ENCODE results near the gene PAPPA2. TPM values are rescaled to one million over a fixed set of nuclear protein-coding genes. Genes with fewer than 3 reads are reported as not detected.

Gene PAPPA2
- total RNA-seq, 1 experiment from 2014 or later = not detected

DNA sequence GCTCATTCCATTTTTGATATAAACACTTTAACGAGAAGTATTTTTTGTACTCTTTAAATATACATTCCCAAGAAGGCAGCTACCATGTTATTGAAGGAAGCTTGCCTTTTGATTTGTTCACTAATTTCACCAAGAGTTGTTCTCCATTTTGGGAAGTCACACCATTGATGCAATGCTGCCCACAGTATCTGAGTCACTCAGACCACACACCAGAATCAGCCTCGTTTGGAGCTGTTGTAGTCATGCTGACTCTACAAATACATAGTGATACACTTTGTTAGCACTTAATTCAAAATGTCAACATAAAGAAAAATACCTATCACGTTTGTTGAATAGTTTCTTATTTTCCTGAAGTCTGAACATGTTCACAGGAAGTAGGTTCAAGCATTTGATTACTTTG lies 78.7 kb downstream of the PAPPA2 start:
- no peaks in the 10 kb centered on the region for H3K4me1 ChIP-seq (replicated peaks; ENCODE audit: insufficient read depth)
- H3K27me3 ChIP-seq (ENCODE audit: insufficient read depth, low read depth) = 0 out of 2 replicates have a peak, but pooled peaks cover 8% of the 10 kb centered on the region
- no peak overlapping the region for H3K4me3 ChIP-seq
- ChIA-PET POLR2A (ENCODE audit: unreplicated experiment) (no interaction called here), CTCF (no interaction called here)
- TF ChIP-seq EZH2 (IDR thresholded peaks at IDR 0.05; ENCODE audit: low read depth) (no peak), CTCF (conservative IDR thresholded peaks at IDR 0.05) (no peak)
- no TSS peak for BruUV-seq (replicated peaks)
- H3K9me2 ChIP-seq (ENCODE audit: insufficient read depth) = no peaks in the 10 kb centered on the region
- H3K27ac ChIP-seq = no peak overlapping the region
- H4K20me1 ChIP-seq (ENCODE audit: insufficient read depth) = no peaks in the 10 kb centered on the region
- no peaks in the 10 kb centered on the region for H3K79me2 ChIP-seq (ENCODE audit: low read depth)
- no peaks in the 10 kb centered on the region for H3F3A ChIP-seq (ENCODE audit: insufficient read depth, low read depth)
- intact Hi-C loops (cut with micrococcal nuclease; ENCODE audit: unreplicated experiment) = no loop called here
- no peak for DNase-seq
- H3K9me3 ChIP-seq (ENCODE audit: insufficient read depth, low read depth) = no peaks in the 10 kb centered on the region
- no peak overlapping the region for H2AFZ ChIP-seq
- H3K36me3 ChIP-seq (ENCODE audit: low read depth) = no peaks in the 10 kb centered on the region
- H3K4me2 ChIP-seq = no peak overlapping the region

- Histone ChIP-seq H2AFZ (no peak overlapping the region), H3K36me3 (ENCODE audit: low read depth) (no peaks in the 10 kb centered on the region), H3K27me3 (ENCODE audit: insufficient read depth, low read depth) (0 out of 2 replicates have a peak, but pooled peaks cover 8% of the 10 kb centered on the region), H3F3A (ENCODE audit: insufficient read depth, low read depth) (no peaks in the 10 kb centered on the region), H3K4me3 (no peak overlapping the region), H3K27ac (no peak overlapping the region), H3K79me2 (ENCODE audit: low read depth) (no peaks in the 10 kb centered on the region), H3K4me2 (no peak overlapping the region), H3K9me2 (ENCODE audit: insufficient read depth) (no peaks in the 10 kb centered on the region), H4K20me1 (ENCODE audit: insufficient read depth) (no peaks in the 10 kb centered on the region), H3K4me1 (replicated peaks; ENCODE audit: insufficient read depth) (no peaks in the 10 kb centered on the region), H3K9me3 (ENCODE audit: insufficient read depth, low read depth) (no peaks in the 10 kb centered on the region)
- TF ChIP-seq EZH2 (IDR thresholded peaks at IDR 0.05; ENCODE audit: low read depth) (no peak), CTCF (conservative IDR thresholded peaks at IDR 0.05) (no peak)
- intact Hi-C loops (cut with micrococcal nuclease; ENCODE audit: unreplicated experiment) = no loop called here
- CTCF ChIA-PET = no interaction called here
- DNase-seq = no peak
- POLR2A ChIA-PET (ENCODE audit: unreplicated experiment) = no interaction called here
- no TSS peak for BruUV-seq (replicated peaks)
Measured at GRCh38 chr1:176542352-176542751, 79.4 kb downstream of the PAPPA2 start.

- no peaks in the 10 kb centered on the region for H3K36me3 ChIP-seq (ENCODE audit: low read depth)
- no peaks in the 10 kb centered on the region for H3K79me2 ChIP-seq (ENCODE audit: low read depth)
- 0 out of 2 replicates have a peak, but pooled peaks cover 8% of the 10 kb centered on the region for H3K27me3 ChIP-seq (ENCODE audit: insufficient read depth, low read depth)
- intact Hi-C loops (cut with micrococcal nuclease; ENCODE audit: unreplicated experiment) = no loop called here
- no peak overlapping the region for H3K4me2 ChIP-seq
- H3K9me2 ChIP-seq (ENCODE audit: insufficient read depth) = no peaks in the 10 kb centered on the region
- DNase-seq = no peak
- TF ChIP-seq CTCF (conservative IDR thresholded peaks at IDR 0.05) (no peak), EZH2 (IDR thresholded peaks at IDR 0.05; ENCODE audit: low read depth) (no peak)
- no peaks in the 10 kb centered on the region for H4K20me1 ChIP-seq (ENCODE audit: insufficient read depth)
- ChIA-PET POLR2A (ENCODE audit: unreplicated experiment) (no interaction called here), CTCF (no interaction called here)
- H3F3A ChIP-seq (ENCODE audit: insufficient read depth, low read depth) = no peaks in the 10 kb centered on the region
- no peak overlapping the region for H3K4me3 ChIP-seq
- no peaks in the 10 kb centered on the region for H3K9me3 ChIP-seq (ENCODE audit: insufficient read depth, low read depth)
- H3K27ac ChIP-seq = no peak overlapping the region
- BruUV-seq (replicated peaks) = no TSS peak
- no peak overlapping the region for H2AFZ ChIP-seq
- no peaks in the 10 kb centered on the region for H3K4me1 ChIP-seq (replicated peaks; ENCODE audit: insufficient read depth)
Measured at GRCh38 chr1:176543360-176544129, 80.6 kb downstream of the PAPPA2 start.

All from PC-9 (cell line).